Measurements from ENCODE around the gene TBC1D24.

DNA sequence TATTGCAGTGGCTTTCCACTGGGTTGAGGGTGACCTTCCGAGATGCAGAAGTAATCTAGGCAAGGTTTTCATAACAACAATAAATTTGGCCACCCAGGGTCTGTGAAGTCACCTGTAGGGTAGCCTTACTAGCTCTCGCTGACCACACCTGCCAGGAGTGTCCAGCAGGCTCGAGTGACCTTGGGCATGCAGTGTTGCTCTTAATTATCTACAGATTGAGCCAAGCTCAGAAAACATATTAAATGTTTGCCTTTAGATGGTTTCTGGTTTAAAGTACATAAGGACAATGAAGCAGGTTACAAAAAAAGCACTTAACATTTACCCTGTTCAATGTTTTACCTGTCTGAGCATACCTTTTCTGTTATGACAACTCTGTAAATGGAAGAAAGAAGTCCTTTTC, 1.8 kb downstream of the TBC1D24 start:
- TF ChIP-seq, protein P1, sequence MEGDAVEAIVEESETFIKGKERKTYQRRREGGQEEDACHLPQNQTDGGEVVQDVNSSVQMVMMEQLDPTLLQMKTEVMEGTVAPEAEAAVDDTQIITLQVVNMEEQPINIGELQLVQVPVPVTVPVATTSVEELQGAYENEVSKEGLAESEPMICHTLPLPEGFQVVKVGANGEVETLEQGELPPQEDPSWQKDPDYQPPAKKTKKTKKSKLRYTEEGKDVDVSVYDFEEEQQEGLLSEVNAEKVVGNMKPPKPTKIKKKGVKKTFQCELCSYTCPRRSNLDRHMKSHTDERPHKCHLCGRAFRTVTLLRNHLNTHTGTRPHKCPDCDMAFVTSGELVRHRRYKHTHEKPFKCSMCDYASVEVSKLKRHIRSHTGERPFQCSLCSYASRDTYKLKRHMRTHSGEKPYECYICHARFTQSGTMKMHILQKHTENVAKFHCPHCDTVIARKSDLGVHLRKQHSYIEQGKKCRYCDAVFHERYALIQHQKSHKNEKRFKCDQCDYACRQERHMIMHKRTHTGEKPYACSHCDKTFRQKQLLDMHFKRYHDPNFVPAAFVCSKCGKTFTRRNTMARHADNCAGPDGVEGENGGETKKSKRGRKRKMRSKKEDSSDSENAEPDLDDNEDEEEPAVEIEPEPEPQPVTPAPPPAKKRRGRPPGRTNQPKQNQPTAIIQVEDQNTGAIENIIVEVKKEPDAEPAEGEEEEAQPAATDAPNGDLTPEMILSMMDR (optimal IDR thresholded peaks at IDR 0.05 in 1 of 3, IDR thresholded peaks at IDR 0.05 in 1 of 3, conservative IDR thresholded peaks at IDR 0.05 in 1 of 3; ENCODE audit: extremely low read depth in 1 of 3, insufficient read depth in 2 of 3, low read length in 3 of 3) = no peak
- TF ChIP-seq EZH2 (IDR thresholded peaks at IDR 0.05; ENCODE audit: low read length) = no peak
